K562 (cell line): Measurements from ENCODE around the gene BMF.

ENCODE experiments used
- DMBX1 ChIP-seq: fragments of 250-450 bp; sonication (Bioruptor Pico); IDR thresholded peaks from 2 replicates; pipeline ENCODE4 v1.8.0; 2022; ENCODE audit warnings: inconsistent platforms, mild to moderate bottlenecking, moderate library complexity, borderline replicate concordance
- EP300 ChIP-seq: IDR thresholded peaks from 2 replicates; pipeline ENCODE4 v1.6.1; 2012; ENCODE audit warnings: low read length, improper control_type of control experiment
- FOXA1 ChIP-seq: fragments of 450-650 bp; IDR thresholded peaks from 2 replicates; pipeline ENCODE4 v1.6.1; 2016; ENCODE audit warnings: mild to moderate bottlenecking, borderline replicate concordance
- POLR2A ChIP-seq: fragments of 450-650 bp; conservative IDR thresholded peaks from 2 replicates; pipeline ENCODE4 v1.6.1; 2016
- TF ChIP-seq, protein P1 (sequence below), 3 experiments: IDR thresholded peaks in 2 of 3; conservative IDR thresholded peaks in 1 of 3; 2 replicates each; pipeline ENCODE4 v1.5.1; 2011 to 2012; ENCODE audit warnings: low read length in 3 of 3, mild to moderate bottlenecking in 3 of 3, control low read depth in 2 of 3, improper control_type of control experiment in 1 of 3, inconsistent platforms in 1 of 3, low read depth in 1 of 3, mixed read lengths in 1 of 3, moderate library complexity in 1 of 3; ENCODE audit not compliant: insufficient read depth in 2 of 3

DNA sequence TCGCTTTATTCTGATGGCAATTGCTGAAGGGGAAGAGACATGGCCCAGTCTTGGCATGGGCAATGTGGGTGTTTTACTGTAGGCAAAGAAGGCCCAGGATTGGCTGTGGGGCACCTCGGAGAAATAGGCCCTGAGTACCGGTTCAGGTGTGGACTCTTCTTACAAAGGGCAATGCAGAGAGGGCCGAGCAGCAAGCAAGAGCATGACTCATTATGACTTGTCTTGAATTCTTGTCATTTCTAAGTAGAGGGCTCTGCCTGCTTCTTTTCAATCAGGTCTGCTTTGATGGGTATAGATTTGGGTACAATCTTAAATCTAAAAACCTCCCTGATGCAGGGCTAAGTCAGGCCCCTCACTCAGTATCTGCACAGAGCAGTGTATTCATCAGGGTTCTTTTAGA is 37.4 kb upstream of the BMF start:
- TF ChIP-seq EP300 (no peak), DMBX1 (CRISPR knock-in tag) (no peak), POLR2A (no peak), FOXA1 (no peak)
- TF ChIP-seq, protein P1, sequence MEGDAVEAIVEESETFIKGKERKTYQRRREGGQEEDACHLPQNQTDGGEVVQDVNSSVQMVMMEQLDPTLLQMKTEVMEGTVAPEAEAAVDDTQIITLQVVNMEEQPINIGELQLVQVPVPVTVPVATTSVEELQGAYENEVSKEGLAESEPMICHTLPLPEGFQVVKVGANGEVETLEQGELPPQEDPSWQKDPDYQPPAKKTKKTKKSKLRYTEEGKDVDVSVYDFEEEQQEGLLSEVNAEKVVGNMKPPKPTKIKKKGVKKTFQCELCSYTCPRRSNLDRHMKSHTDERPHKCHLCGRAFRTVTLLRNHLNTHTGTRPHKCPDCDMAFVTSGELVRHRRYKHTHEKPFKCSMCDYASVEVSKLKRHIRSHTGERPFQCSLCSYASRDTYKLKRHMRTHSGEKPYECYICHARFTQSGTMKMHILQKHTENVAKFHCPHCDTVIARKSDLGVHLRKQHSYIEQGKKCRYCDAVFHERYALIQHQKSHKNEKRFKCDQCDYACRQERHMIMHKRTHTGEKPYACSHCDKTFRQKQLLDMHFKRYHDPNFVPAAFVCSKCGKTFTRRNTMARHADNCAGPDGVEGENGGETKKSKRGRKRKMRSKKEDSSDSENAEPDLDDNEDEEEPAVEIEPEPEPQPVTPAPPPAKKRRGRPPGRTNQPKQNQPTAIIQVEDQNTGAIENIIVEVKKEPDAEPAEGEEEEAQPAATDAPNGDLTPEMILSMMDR (IDR thresholded peaks at IDR 0.05 in 2 of 3, conservative IDR thresholded peaks at IDR 0.05 in 1 of 3; ENCODE audit: insufficient read depth in 2 of 3, low read depth in 1 of 3, low read length in 3 of 3) = no peak
